Measurements from ENCODE around the gene BEND3. TPM values are rescaled to one million over a fixed set of nuclear protein-coding genes. Genes with fewer than 3 reads are reported as not detected.
"Not testable (repeated sequence)": the region's sequence is repeated elsewhere in the genome, so short reads cannot be mapped to it uniquely, and the experiment has no call there.

Gene BEND3
- total RNA-seq, 6 donors from 2014 or later, result 2.1 to 5.8 (median 3.1) TPM

GRCh38 chr6:107021446-107022185 is 93.7 kb downstream of the BEND3 start:
- Histone ChIP-seq H3K9me3 (no peaks in the 10 kb centered on the region), H3K4me3 (no peak overlapping the region), H3K4me1 (no peaks in the 10 kb centered on the region), H3K36me3 (no peaks in the 10 kb centered on the region), H3K27me3 (no peaks in the 10 kb centered on the region), H3K27ac (no peak overlapping the region)
- no peak for ATAC-seq (ENCODE audit: low FRiP score in 2 of 2)
- no peak for DNase-seq
- TF ChIP-seq EP300 (IDR thresholded peaks at IDR 0.05) (no peak), POLR2A (IDR thresholded peaks at IDR 0.05) (no peak), POLR2AphosphoS5 (IDR thresholded peaks at IDR 0.05) (no peak), CTCF (IDR thresholded peaks at IDR 0.05) (no peak)
- WGBS, 2 donors, result 74 to 89% methylated on average over 1 of the region's 1 CpG

GRCh38 chr6:107020239-107020638 is 95.1 kb downstream of the BEND3 start:
- no peaks in the 10 kb centered on the region for H3K36me3 ChIP-seq
- no peaks in the 10 kb centered on the region for H3K27me3 ChIP-seq
- ATAC-seq (ENCODE audit: low FRiP score in 2 of 2) (no peak), DNase-seq (no peak)
- no peak overlapping the region for H3K4me3 ChIP-seq
- TF ChIP-seq POLR2AphosphoS5 (IDR thresholded peaks at IDR 0.05), result no peak
- H3K9me3 ChIP-seq, result no peaks in the 10 kb centered on the region
- no peaks in the 10 kb centered on the region for H3K4me1 ChIP-seq
- 83 to 84% methylated on average over 4 of the region's 4 CpGs for WGBS, 2 donors
- H3K27ac ChIP-seq, result no peak overlapping the region

- 78 to 79% methylated on average over 8 of the region's 8 CpGs for WGBS, 2 donors
- H3K27me3 ChIP-seq; H3K4me3 ChIP-seq; H3K36me3 ChIP-seq; H3K4me1 ChIP-seq; DNase-seq; H3K9me3 ChIP-seq; H3K27ac ChIP-seq; ATAC-seq (ENCODE audit: low FRiP score in 2 of 2): not testable (repeated sequence)
These were observed 95.7 kb downstream of the BEND3 start for GRCh38 chr6:107019628-107020027.

- no peak for DNase-seq
These were observed 96.3 kb downstream of the BEND3 start for GRCh38 chr6:107019047-107019446.

More at GRCh38 chr6:107019047-107019446, 96.3 kb downstream of the BEND3 start:
- ATAC-seq (ENCODE audit: low FRiP score in 2 of 2), result no peak
- H3K9me3 ChIP-seq, result no peaks in the 10 kb centered on the region
- 89 to 90% methylated on average over 5 of the region's 5 CpGs for WGBS, 2 donors
- no peaks in the 10 kb centered on the region for H3K27me3 ChIP-seq
- no peak overlapping the region for H3K27ac ChIP-seq
- no peak overlapping the region for H3K4me3 ChIP-seq
- no peaks in the 10 kb centered on the region for H3K4me1 ChIP-seq
- TF ChIP-seq EP300 (IDR thresholded peaks at IDR 0.05) (no peak), CTCF (IDR thresholded peaks at IDR 0.05) (no peak), POLR2A (IDR thresholded peaks at IDR 0.05) (no peak)
- H3K36me3 ChIP-seq, result no peaks in the 10 kb centered on the region

Small RNA genes lying within 50 kb of the gene (small RNA-seq; reads per million reads assigned to genes)
- gene RNU6-1299P, result 0 reads per million in 4 donors

Other genes with a start within 250 kb of the BEND3 start
- gene CD24, start 140.8 kb downstream of the BEND3 start, total RNA-seq, result 100 to 1,000 TPM in 1 of 6 donors, 10 to 100 TPM in 5; 24.2 to 231 (median 43.8) TPM
- 10 to 100 TPM in 5 of 6 donors, 1 to 10 TPM in 1; 3.6 to 40.9 (median 12.1) TPM for gene MTRES1, start 87.3 kb downstream of the BEND3 start, total RNA-seq

Measured in upper lobe of left lung (tissue), 6 donors.